HFF-Myc (cell line): ENCODE measurements around the gene PLXNB2.

Experiments
- DNase-seq: peaks from one replicate; pipeline ENCODE4 v3.0.0-alpha.2; 2011; ENCODE audit warnings: low read depth; ENCODE audit errors: extremely low read depth
- H3K4me3 ChIP-seq: replicated peaks from 2 replicates; pipeline ENCODE4 v1.5.1; 2011; ENCODE audit warnings: low read depth, mild to moderate bottlenecking, control low read depth, low read length
- TF ChIP-seq, protein P1 (sequence below): IDR thresholded peaks from 2 replicates; pipeline ENCODE4 v1.5.1; 2012; ENCODE audit warnings: mild to moderate bottlenecking, low read depth, low read length, control low read depth; ENCODE audit errors: missing control alignments

The PLXNB2 gene

DNA sequence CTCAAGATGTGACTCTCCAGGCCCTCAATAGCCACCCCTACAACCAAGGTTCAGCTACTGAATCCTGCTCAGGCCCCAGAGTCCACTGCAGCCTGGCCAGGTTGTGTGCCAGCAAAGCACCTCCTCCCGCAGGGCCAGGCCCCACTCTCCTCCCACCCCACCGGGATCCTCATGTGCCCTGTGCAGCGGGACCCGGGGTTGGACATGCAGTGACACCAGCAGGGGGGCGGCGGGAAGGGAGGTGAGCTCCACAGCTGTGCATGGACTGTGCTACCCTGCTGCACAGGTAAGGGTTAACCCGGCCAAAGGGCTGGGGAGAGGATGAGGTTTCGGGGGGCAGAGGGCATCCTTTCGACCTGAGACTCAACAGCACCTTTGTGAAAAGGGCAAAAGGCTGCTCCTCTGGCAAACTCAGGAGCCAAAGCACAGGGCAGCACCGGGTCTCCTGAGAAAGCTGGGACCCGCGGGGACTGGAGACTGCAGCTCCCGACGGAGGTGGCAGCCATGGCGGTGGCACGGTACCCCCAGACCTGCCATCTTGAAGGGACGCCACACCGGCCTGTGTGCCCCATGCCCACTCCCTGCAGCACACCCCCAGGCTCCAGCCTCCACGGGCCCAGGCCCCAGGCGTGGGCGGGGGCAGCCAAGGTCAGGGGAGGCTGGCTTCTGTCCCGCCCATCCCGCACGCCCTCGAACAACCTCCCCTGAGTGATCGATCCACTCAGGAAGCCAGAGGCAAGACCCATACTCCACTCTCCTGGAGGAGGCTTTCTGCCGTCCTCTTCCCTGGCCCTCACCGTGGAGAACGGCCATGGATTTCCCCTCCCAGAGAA lies 10.6 kb downstream of the PLXNB2 start:
- no peak for DNase-seq

DNA sequence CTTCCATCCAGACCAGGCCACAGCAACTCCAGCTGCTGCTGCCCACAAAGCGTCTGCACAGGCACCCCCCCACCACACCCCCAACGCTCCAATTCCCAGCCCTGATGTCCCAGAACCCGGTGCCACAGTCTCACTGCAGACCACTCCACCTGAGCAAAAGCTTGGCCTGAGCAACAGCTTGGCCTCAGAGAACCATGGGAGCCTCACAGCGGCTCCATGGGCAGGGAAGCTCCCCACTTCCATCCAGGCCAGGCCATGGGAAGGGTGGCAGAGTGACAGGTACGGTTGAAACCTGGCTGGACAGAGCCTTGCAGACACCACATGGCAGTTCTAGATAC lies 13.2 kb downstream of the PLXNB2 start:
- TF ChIP-seq, protein P1, sequence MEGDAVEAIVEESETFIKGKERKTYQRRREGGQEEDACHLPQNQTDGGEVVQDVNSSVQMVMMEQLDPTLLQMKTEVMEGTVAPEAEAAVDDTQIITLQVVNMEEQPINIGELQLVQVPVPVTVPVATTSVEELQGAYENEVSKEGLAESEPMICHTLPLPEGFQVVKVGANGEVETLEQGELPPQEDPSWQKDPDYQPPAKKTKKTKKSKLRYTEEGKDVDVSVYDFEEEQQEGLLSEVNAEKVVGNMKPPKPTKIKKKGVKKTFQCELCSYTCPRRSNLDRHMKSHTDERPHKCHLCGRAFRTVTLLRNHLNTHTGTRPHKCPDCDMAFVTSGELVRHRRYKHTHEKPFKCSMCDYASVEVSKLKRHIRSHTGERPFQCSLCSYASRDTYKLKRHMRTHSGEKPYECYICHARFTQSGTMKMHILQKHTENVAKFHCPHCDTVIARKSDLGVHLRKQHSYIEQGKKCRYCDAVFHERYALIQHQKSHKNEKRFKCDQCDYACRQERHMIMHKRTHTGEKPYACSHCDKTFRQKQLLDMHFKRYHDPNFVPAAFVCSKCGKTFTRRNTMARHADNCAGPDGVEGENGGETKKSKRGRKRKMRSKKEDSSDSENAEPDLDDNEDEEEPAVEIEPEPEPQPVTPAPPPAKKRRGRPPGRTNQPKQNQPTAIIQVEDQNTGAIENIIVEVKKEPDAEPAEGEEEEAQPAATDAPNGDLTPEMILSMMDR: no peak
- DNase-seq: no peak
- H3K4me3 ChIP-seq: peak overlapping the region; percentile 32

More for the DNA sequence above, 10.6 kb downstream of the PLXNB2 start:
- no peak overlapping the region for H3K4me3 ChIP-seq
- TF ChIP-seq, protein P1: no peak

DNA sequence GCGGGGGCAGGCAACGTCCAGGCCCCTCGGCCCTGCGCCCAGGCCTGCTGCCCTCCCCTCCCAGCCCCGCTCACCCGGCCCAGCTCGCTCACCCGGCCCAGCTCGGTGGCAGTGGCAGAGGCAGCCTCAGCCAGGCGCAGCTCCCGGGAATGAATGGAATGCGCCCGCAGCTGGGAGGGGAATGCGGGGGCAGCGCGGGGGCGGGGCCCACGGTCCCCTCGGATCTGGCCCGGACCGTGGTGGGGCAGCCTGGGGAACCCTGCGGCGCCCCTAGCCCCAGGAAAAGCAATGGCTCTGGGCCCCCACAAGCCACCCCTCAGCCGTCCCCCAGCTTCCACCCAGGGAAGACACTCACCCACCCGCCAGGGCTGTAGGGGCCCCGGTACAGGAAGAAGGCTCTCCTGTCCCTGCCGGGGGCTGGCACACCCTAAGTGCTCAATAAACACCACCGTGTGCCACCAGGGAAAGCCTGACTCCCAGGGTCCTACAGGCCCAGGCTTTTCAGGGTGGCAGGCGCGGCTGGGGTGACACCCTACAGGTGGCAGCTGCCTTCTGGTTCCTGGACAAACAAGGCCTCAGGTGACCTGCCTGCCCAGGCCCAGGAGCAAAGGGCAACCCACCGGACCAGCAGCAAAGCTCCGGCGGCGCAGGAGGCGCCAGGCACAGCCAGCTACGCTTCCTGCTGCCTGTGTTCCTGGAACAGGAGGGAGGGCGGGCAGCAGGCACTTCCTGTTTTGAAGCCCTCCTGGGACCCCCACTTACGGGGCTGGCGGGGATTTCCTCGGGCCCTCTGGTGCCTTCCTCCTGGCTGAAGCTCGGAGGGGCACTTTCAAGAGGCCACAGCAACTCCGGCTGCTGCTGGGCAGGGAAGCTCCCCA lies 13.8 kb downstream of the PLXNB2 start:
- peak overlapping the region; percentile 32 for H3K4me3 ChIP-seq
- DNase-seq: no peak
- TF ChIP-seq, protein P1: no peak

DNA sequence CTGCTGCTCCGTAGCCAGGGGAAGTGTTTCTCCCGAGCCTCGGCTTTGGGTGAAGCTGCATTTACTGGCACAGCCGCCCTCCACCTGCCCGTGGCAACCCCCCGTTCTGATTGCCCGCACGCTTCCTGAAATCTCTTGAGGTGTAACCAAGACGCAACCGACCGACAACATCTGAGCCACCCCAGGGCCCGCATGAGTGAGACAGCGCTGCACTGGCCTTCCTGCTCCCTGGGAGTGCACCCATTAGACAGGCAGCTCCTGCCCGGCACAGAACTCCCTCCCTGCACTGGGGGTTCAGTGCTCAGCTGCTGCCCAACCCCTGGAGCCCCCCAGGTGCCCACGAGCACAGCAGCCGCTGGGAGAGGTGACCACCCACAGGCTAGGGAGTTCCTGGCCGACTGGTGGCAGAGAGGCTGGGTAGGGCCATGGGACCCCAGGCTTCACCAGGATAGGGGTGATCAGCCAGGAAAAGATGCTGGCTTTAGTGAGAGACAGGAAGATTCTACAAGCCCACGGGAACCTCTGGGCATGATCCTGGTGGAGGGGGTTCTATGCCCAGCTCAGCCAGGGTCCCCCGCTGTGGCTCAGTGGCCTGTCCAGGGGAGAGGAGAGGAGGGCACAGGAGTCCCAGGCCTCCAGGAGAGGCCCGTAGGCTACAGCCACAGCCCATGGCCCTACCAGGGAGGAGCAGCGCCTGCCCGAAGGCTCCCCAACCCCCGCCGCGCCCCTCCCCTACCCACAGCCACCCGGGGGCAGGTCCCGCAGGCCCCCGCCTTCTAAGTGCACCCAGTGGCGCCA lies 14.6 kb downstream of the PLXNB2 start:
- no peak for DNase-seq
- TF ChIP-seq, protein P1: no peak
- peak overlapping the region; percentile 32 for H3K4me3 ChIP-seq

DNA sequence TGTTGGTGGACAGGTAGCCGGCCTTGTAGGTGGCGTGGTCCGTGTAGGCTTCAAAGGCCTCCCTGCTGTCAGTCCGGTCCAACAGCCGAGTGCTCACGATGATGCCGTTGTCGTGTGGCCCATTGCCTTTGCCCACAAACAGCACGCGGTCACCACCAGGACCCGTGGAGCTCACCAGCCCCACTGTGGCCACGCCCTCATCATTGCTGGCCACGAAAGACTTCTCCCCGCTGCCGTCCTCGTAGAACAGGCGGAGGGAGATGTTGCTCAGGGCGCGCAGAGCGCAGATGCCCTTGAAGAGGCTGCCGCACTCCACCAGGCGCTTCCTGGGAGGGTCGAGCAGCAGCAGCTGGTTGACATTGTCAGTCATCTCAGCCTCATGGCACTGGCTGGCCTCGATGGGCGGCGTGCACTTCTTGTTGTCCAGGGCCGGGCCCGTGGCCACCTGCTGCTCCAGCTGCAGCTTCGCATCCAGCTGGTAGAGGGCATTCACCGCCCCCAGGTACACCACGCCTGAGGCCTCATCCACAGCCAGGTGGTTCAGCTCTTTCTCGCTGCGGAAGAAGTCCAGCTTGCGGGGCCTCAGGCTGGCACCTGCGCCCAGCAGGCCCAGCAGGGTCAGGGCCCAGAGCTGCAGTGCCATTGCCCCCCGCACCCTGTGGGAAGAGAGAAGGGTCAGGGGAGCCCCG lies 17.4 kb downstream of the PLXNB2 start:
- no peak for DNase-seq
- H3K4me3 ChIP-seq: no peak overlapping the region
- TF ChIP-seq, protein P1: no peak
